GM19397 (cell line): ENCODE measurements around the gene C6orf132.

Experiments used
- ATAC-seq: cut with Tn5 transposase; IDR thresholded peaks from one replicate; pipeline ENCODE4 v1.9.1; 2021; ENCODE audit warnings: mild to moderate bottlenecking, moderate library complexity; ENCODE audit not compliant: unreplicated experiment

C6orf132 gene

GRCh38 chr6:42079941-42080464, 62.4 kb downstream of the C6orf132 start:
- no peak for ATAC-seq

- ATAC-seq: no peak
Observed at GRCh38 chr6:42078386-42078785, 64.0 kb downstream of the C6orf132 start.

- no peak for ATAC-seq
Observed at GRCh38 chr6:42075159-42075838, 67.1 kb downstream of the C6orf132 start.

GRCh38 chr6:42073287-42073686, 69.1 kb downstream of the C6orf132 start:
- ATAC-seq: no peak

DNA sequence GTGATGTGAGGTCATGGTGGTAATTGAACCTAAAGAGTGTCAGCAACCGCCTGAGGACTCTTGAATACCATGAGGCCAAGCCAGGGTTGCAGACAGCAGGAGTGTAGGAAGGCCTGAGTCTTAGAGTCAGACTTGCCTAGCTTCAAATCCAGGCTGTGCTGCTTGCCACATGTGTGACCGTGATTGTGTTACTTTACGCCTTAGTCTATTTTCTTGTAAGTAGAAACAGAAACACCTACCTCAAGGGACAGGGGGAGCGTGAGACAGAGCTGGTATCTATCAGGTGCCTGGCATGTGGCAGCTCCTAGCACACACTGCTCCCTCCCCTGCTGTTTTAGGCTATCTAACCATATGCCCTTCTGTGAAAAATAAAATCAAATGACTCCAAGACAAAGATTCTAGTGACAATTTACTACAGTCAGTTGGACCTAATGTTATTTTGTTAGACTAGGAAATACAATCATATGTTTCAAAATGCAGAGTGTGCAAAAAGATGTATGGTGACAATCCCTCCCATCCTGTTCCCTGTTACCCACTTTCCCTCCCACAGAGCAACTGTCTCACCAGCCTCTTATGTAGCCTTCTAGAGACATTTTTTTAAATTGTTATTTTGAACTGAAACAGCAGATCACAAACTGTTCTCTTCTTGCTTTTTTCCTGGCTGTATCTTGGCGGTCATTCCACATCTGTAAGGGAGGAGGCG, 70.4 kb downstream of the C6orf132 start:
- ATAC-seq: no peak

DNA sequence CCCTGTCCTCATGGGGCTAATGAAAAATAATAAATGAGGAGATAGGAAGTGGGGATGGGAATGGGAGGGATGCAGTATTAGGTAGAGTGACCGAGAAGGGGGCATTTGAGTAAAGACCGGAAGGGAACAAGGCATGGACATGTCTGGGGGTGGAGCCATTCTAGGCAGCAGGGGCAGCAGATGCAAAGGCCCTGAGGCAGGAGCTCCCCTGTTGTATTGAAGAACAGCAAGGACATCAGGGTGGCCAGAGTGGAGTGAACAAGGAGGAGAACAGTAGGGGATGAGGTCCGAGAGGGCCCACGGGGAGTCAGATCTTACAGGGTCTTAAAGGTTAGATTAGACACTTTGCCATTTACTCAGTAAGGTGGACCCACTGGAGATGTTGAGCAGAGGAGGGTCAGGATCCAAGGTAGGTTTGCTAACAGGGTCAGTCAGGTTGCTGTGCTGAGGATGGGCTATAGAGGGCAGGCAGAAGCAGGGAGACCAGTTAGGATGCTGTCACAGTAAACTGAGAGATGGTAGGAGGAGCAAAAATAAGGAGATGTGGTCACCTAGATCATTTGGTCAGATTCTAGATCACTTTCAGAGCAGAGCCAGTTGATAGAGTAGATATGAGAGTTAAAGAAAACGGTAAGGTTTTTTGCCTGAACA, 73.4 kb downstream of the C6orf132 start:
- ATAC-seq: no peak

GRCh38 chr6:42068173-42068572, 74.2 kb downstream of the C6orf132 start:
- no peak for ATAC-seq

GRCh38 chr6:42066156-42066675, 76.2 kb downstream of the C6orf132 start:
- ATAC-seq: no peak

DNA sequence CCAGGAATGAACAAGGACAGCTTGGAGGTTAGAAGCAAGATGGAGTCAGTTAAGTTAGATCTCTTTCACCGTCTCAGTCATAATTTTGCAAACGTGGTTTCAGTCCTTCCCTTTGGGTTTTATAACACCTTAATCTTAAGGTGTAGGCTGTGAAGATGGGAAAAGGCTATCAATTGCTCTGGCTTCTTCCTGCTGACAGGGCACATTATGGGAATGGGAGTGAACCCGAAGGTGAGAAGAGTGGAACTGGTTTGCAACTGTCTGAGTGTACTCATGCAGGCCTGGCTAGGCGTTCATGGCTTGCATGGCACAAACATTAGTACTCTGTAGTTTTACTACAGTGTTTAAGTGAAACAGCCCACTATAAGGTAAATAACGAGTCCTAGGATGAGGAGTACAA, 82.7 kb downstream of the C6orf132 start:
- no peak for ATAC-seq

DNA sequence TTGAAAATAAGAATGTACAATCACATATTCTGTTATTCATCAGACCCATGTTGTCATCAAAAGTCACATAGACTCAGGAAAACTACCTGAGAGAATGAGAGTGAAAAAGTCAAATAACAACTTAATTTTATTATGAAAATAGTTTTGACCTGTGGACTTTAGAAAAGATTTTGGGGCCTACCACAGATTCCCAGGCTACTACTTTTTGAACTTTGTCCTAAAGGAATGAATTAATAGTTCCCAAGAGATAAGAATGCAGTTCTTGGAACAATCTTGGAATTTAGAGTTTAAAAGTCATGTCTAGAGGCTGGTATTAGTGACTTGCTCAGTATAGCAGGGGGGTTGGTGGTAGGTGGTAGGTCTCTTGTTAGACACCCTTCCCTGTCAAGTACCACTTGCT, 88.8 kb downstream of the C6orf132 start:
- no peak for ATAC-seq

- ATAC-seq: no peak
Observed at GRCh38 chr6:42051268-42051653, 91.2 kb downstream of the C6orf132 start.
